GM10266 (cell line): Measurements from ENCODE around the gene CNPY1.
"Not testable (repeated sequence)": the region's sequence is repeated elsewhere in the genome, so short reads cannot be mapped to it uniquely, and the experiment has no call there.

Source experiments
- DNase-seq: peaks from one replicate; pipeline ENCODE4 v3.0.0; 2012; ENCODE audit errors: extremely low spot score
- CTCF ChIP-seq: IDR thresholded peaks from 2 replicates; pipeline ENCODE4 v1.5.1; 2012; ENCODE audit warnings: mild to moderate bottlenecking, low read depth; ENCODE audit not compliant: control insufficient read depth, insufficient read depth; ENCODE audit errors: missing control alignments

CNPY1 gene

GRCh38 chr7:155565596-155565995, 19.2 kb upstream of the CNPY1 start:
- no peak for TF ChIP-seq CTCF

GRCh38 chr7:155562976-155563375, 16.6 kb upstream of the CNPY1 start:
- not testable (repeated sequence) for DNase-seq

More at GRCh38 chr7:155565596-155565995, 19.2 kb upstream of the CNPY1 start:
- DNase-seq, result no peak

- no peak for TF ChIP-seq CTCF
- no peak for DNase-seq
Observed at GRCh38 chr7:155562106-155562505, 15.7 kb upstream of the CNPY1 start.

- no peak for DNase-seq
- no peak for TF ChIP-seq CTCF
Observed at GRCh38 chr7:155560982-155561686, 14.8 kb upstream of the CNPY1 start.

GRCh38 chr7:155560196-155560885, 14.0 kb upstream of the CNPY1 start:
- no peak for TF ChIP-seq CTCF
- no peak for DNase-seq

GRCh38 chr7:155559519-155560108, 13.3 kb upstream of the CNPY1 start:
- TF ChIP-seq CTCF, result no peak
- no peak for DNase-seq

GRCh38 chr7:155558961-155559360, 12.6 kb upstream of the CNPY1 start:
- no peak for TF ChIP-seq CTCF
- no peak for DNase-seq
